Activated T-cell treated with anti-CD3 and anti-CD28 coated beads, Interleukin-2, amount 50 U/mL, for 72 hours (primary cell): ENCODE data around the gene C1QB. TPM values are rescaled to one million over a fixed set of nuclear protein-coding genes. Genes with fewer than 3 reads are reported as not detected.

Experiments
- ATAC-seq, 2 donors: fragments of 150-1000 bp; cut with Tn5 transposase; replicated peaks in 1 of 2; 2 replicates each; pipeline ENCODE4 v1.10.0; 2021; ENCODE audit warnings: moderate library complexity in 2 of 2, mild to moderate bottlenecking in 1 of 2
- DNase-seq, 2 donors: peaks; one replicate each; pipeline ENCODE4 v3.0.0; 2021 to 2022; ENCODE audit warnings: mixed read lengths in 1 of 2
- H3K27ac Mint-ChIP-seq: one replicate; pipeline ENCODE4 v1.8.0; 2022; ENCODE audit warnings: mild to moderate bottlenecking, moderate library complexity, mixed read lengths
- H3K27me3 Mint-ChIP-seq: one replicate; pipeline ENCODE4 v1.8.0; 2022; ENCODE audit warnings: low read depth, mixed read lengths
- H3K36me3 Mint-ChIP-seq, 2 donors: one replicate each; pipeline ENCODE4 v1.8.0; 2022; ENCODE audit warnings: mixed read lengths in 2 of 2, mild to moderate bottlenecking in 1 of 2; ENCODE audit not compliant: insufficient read depth in 2 of 2
- H3K4me1 Mint-ChIP-seq: one replicate; pipeline ENCODE4 v1.8.0; 2022; ENCODE audit warnings: low read depth, mixed read lengths
- H3K4me3 Mint-ChIP-seq, 2 donors: one replicate each; pipeline ENCODE4 v1.8.0; 2022; ENCODE audit warnings: mild to moderate bottlenecking in 2 of 2, mixed read lengths in 2 of 2, moderate library complexity in 2 of 2
- H3K9me3 Mint-ChIP-seq, 2 donors: one replicate each; pipeline ENCODE4 v1.8.0; 2022; ENCODE audit warnings: mixed read lengths in 2 of 2
- total RNA-seq, 2 donors: library from RNA; stranded (reverse); gene quantifications; one replicate each; pipeline ENCODE4 v1.2.3, GENCODE V29; 2022

The C1QB gene
- total RNA-seq, 2 donors from 2014 or later, result not detected

- H3K27me3 Mint-ChIP-seq, result peaks cover 28% of the 10 kb centered on the region
- no peak overlapping the region for H3K4me3 Mint-ChIP-seq
- H3K27ac Mint-ChIP-seq, result no peak overlapping the region
- no peak for DNase-seq
- no peaks in the 10 kb centered on the region for H3K36me3 Mint-ChIP-seq
- H3K4me1 Mint-ChIP-seq, result no peaks in the 10 kb centered on the region
- no peaks in the 10 kb centered on the region for H3K9me3 Mint-ChIP-seq
- no peak for ATAC-seq
Observed at GRCh38 chr1:22638476-22639234, 14.4 kb upstream of the C1QB start.

DNA sequence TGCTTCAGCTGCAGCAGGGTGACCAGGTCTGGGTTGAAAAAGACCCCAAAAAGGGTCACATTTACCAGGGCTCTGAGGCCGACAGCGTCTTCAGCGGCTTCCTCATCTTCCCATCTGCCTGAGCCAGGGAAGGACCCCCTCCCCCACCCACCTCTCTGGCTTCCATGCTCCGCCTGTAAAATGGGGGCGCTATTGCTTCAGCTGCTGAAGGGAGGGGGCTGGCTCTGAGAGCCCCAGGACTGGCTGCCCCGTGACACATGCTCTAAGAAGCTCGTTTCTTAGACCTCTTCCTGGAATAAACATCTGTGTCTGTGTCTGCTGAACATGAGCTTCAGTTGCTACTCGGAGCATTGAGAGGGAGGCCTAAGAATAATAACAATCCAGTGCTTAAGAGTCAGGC is 13.8 kb upstream of the C1QB start:
- DNase-seq, result no peak
- ATAC-seq, result no peak
- Mint-ChIP-seq H3K27ac (no peak overlapping the region), H3K4me1 (no peaks in the 10 kb centered on the region), H3K9me3 (no peaks in the 10 kb centered on the region), H3K4me3 (no peak overlapping the region), H3K27me3 (peaks cover 26% of the 10 kb centered on the region), H3K36me3 (no peaks in the 10 kb centered on the region)

- H3K27me3 Mint-ChIP-seq, result peaks cover 26% of the 10 kb centered on the region
- no peak overlapping the region for H3K27ac Mint-ChIP-seq
- no peaks in the 10 kb centered on the region for H3K36me3 Mint-ChIP-seq
- no peaks in the 10 kb centered on the region for H3K9me3 Mint-ChIP-seq
- H3K4me1 Mint-ChIP-seq, result no peaks in the 10 kb centered on the region
- ATAC-seq (no peak), DNase-seq (no peak)
- H3K4me3 Mint-ChIP-seq, result no peak overlapping the region
Observed at GRCh38 chr1:22641247-22641646, 11.8 kb upstream of the C1QB start.

- no peaks in the 10 kb centered on the region for H3K36me3 Mint-ChIP-seq
- no peaks in the 10 kb centered on the region for H3K9me3 Mint-ChIP-seq
- H3K4me3 Mint-ChIP-seq, result no peak overlapping the region
- peak; percentile 75 to 78 for DNase-seq
- peak; percentile 82 to 85 for ATAC-seq
- peaks cover 24% of the 10 kb centered on the region for H3K27me3 Mint-ChIP-seq
- H3K4me1 Mint-ChIP-seq, result no peaks in the 10 kb centered on the region
- no peak overlapping the region for H3K27ac Mint-ChIP-seq
Observed at GRCh38 chr1:22641906-22642636, 11.0 kb upstream of the C1QB start.

DNA sequence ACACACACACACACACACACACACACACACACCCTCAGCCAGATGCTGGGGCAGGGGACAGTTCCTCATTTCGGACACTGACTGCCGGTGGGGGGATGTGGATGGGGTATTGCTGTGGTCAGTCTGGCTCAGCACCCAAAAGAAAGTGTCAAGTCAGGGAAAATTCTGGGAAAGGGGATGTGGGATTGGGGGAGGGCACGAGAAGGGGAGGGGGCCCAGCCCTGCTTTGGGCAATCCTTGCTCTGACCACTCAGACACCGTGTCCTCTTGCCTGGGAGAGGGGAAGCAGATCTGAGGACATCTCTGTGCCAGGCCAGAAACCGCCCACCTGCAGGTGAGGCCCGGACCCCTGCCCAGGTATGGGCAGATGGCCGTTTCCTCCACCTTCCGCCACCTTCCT is 9.7 kb upstream of the C1QB start, which contains the start of gene C1QC:
Gene C1QC, plus strand, starts transcription at position 253 of the 400 bp plus-strand sequence. CDS start 391 bp downstream, outside the sequence.
- Mint-ChIP-seq H3K27ac (no peak within 1 kb of the TSS), H3K27me3 (peaks cover 20% of the 10 kb centered on the region), H3K9me3 (no peaks in the 10 kb centered on the region), H3K4me1 (no peaks in the 10 kb centered on the region), H3K4me3 (no peak within 1 kb of the TSS), H3K36me3 (no peaks in the 10 kb centered on the region)
- DNase-seq (no peak), ATAC-seq (no peak)

DNA sequence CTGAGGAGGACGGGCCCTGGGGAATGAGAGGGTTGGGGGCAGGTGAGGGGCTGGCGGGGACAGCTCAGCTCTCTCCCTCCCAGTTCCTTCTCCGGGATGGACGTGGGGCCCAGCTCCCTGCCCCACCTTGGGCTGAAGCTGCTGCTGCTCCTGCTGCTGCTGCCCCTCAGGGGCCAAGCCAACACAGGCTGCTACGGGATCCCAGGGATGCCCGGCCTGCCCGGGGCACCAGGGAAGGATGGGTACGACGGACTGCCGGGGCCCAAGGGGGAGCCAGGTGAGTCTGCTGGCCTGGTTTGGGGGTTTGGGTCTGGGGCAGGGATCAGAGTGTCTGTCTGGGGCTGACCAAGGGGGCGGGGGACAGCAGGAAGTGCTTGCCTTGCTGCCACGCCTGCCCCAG is 9.1 kb upstream of the C1QB start:
- ATAC-seq (no peak), DNase-seq (no peak)
- Mint-ChIP-seq H3K4me1 (no peaks in the 10 kb centered on the region), H3K4me3 (no peak overlapping the region), H3K9me3 (no peaks in the 10 kb centered on the region), H3K27me3 (peaks cover 20% of the 10 kb centered on the region), H3K36me3 (no peaks in the 10 kb centered on the region), H3K27ac (no peak overlapping the region)

DNA sequence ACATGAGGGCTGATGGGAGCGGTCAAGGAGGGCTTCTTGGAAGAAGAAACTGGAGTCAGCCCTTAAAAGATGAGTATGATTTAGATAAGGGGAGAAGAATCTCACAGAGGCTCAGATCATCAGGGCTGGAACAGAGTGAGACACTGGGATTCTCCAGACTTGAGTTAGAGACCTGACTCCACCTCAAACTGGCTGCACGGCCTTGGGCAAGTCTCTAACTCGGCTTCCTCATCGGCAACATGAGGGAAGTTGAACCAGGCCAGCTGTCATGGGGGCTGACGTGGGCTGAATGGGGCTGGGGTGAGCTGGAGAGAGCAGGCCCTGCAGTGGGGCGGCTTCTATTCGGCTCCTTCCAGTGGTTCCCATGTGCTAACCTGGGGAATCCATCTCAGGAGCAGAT is 7.1 kb upstream of the C1QB start:
- ATAC-seq, result no peak
- no peaks in the 10 kb centered on the region for H3K36me3 Mint-ChIP-seq
- no peak overlapping the region for H3K27ac Mint-ChIP-seq
- DNase-seq, result no peak
- H3K4me1 Mint-ChIP-seq, result no peaks in the 10 kb centered on the region
- no peaks in the 10 kb centered on the region for H3K9me3 Mint-ChIP-seq
- H3K27me3 Mint-ChIP-seq, result peaks cover 13% of the 10 kb centered on the region
- no peak overlapping the region for H3K4me3 Mint-ChIP-seq

- Mint-ChIP-seq H3K36me3 (no peaks in the 10 kb centered on the region), H3K27me3 (peaks cover 8% of the 10 kb centered on the region), H3K9me3 (no peaks in the 10 kb centered on the region), H3K27ac (no peak overlapping the region), H3K4me3 (no peak overlapping the region), H3K4me1 (no peaks in the 10 kb centered on the region)
- DNase-seq (no peak), ATAC-seq (no peak)
Observed at GRCh38 chr1:22646384-22646783, 6.7 kb upstream of the C1QB start.

DNA sequence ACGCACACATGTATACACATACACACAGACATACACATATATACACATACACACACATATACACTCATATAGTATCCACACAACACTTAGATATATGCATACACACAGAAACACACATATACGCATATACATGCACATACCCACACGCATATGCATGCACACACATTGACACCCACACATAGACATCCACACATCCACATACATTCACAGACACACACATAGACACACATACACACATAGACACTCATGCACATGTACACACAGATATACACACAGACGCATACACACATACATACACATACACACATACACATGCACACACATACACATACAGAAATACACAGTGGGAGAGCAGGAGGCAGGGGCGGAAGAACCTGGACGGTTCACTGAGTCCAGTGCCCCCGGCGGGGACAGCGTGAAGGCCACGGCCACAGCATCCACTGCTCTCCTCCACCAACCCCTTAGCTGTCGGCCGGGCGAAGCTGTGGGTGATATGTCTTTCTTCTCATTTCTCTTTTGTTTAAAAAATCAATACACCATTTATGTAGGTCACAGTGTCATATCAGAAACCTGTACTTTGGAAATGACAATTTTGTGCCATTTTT is 2.8 kb upstream of the C1QB start:
- Mint-ChIP-seq H3K9me3 (no peaks in the 10 kb centered on the region), H3K27ac (no peak overlapping the region), H3K4me3 (no peak overlapping the region), H3K27me3 (no peaks in the 10 kb centered on the region), H3K4me1 (no peaks in the 10 kb centered on the region), H3K36me3 (no peaks in the 10 kb centered on the region)
- ATAC-seq, result no peak
- DNase-seq, result no peak

- no peak for DNase-seq
- Mint-ChIP-seq H3K4me1 (no peaks in the 10 kb centered on the region), H3K4me3 (no peak overlapping the region), H3K9me3 (no peaks in the 10 kb centered on the region), H3K36me3 (no peaks in the 10 kb centered on the region), H3K27ac (no peak overlapping the region), H3K27me3 (peaks cover 6% of the 10 kb centered on the region)
- ATAC-seq, result no peak
Observed at GRCh38 chr1:22651941-22652856, 837 bp upstream of the C1QB start.

DNA sequence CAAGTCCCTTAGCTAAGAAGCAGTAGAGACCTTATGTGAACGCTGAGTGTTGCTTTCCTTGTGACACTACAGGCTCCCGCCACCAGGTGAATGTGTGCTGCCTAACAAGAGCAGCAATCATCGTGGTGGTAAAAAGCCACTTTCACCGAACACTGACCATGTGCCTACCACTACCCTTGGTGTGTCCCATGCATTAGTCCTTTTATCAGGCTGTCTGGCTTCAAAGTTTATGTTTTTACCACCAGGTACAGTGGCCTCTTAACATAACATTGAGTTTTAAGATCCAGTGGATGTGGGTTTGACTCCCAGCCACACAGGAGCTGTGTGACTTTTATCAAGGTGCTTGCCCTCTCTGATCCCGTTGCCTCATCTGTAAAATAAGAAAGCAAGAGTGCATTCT is 1.7 kb downstream of the C1QB start:
- Mint-ChIP-seq H3K4me1 (no peaks in the 10 kb centered on the region), H3K27ac (no peak overlapping the region), H3K27me3 (peaks cover 15% of the 10 kb centered on the region), H3K36me3 (no peaks in the 10 kb centered on the region), H3K4me3 (no peak overlapping the region), H3K9me3 (no peaks in the 10 kb centered on the region)
- DNase-seq, result no peak
- no peak for ATAC-seq

GRCh38 chr1:22658385-22659163 is 5.5 kb downstream of the C1QB start:
- Mint-ChIP-seq H3K27me3 (peaks cover 15% of the 10 kb centered on the region), H3K27ac (no peak overlapping the region), H3K4me3 (no peak overlapping the region), H3K36me3 (no peaks in the 10 kb centered on the region), H3K9me3 (no peaks in the 10 kb centered on the region), H3K4me1 (no peaks in the 10 kb centered on the region)
- ATAC-seq, result no peak
- DNase-seq, result no peak
